ENCODE measurements around the gene IP6K1.
"Not testable (repeated sequence)": the region's sequence is repeated elsewhere in the genome, so short reads cannot be mapped to it uniquely, and the experiment has no call there.

The IP6K1 gene

GRCh38 chr3:49785565-49786356, 581 bp downstream of the IP6K1 start:
- Histone ChIP-seq H3K27me3 (no peaks in the 10 kb centered on the region), H3K4me3 (peak overlapping the region; percentile 80 to 97), H3K27ac (peak overlapping the region; percentile 94 to 99), H3K4me1 (peaks cover 0 to 55% (median 32%) of the 10 kb centered on the region in 4 donors), H3K9me3 (no peaks in the 10 kb centered on the region), H3K36me3 (peaks cover 6 to 26% (median 17%) of the 10 kb centered on the region in 3 donors)
- intact Hi-C loops (cut with DNase I; ENCODE audit: low total_unique reads): loop anchor here (10.0 kb wide), 1 partner anchor 61 kb away; the partner anchor contains the start of gene GMPPB
- no peak for TF ChIP-seq CTCF (IDR thresholded peaks at IDR 0.05)
- no peak for DNase-seq

- not testable (repeated sequence) for H3K27me3 ChIP-seq, DNase-seq, H3K9me3 ChIP-seq, H3K27ac ChIP-seq, H3K4me3 ChIP-seq
- Histone ChIP-seq H3K36me3 (peaks cover 6 to 43% (median 23%) of the 10 kb centered on the region in 3 donors), H3K4me1 (peaks cover 0 to 66% (median 40%) of the 10 kb centered on the region in 4 donors)
- intact Hi-C loops (cut with DNase I; ENCODE audit: low total_unique reads): loop anchor here (10.0 kb wide), 1 partner anchor 57 kb away; the partner anchor contains the start of gene GMPPB
Observed at GRCh38 chr3:49782277-49782676, 4.1 kb downstream of the IP6K1 start.

GRCh38 chr3:49781415-49782199, 4.7 kb downstream of the IP6K1 start:
- Histone ChIP-seq H3K27ac (no peak overlapping the region), H3K9me3 (no peaks in the 10 kb centered on the region), H3K4me3 (no peak overlapping the region), H3K36me3 (peaks cover 6 to 49% (median 30%) of the 10 kb centered on the region in 3 donors), H3K27me3 (no peaks in the 10 kb centered on the region), H3K4me1 (peaks cover 0 to 59% (median 36%) of the 10 kb centered on the region in 4 donors)
- no peak for TF ChIP-seq CTCF (IDR thresholded peaks at IDR 0.05)
- intact Hi-C loops (cut with DNase I; ENCODE audit: low total_unique reads): loop anchor here (10.0 kb wide), 1 partner anchor 57 kb away; the partner anchor contains the start of gene GMPPB
- no peak for DNase-seq

- not testable (repeated sequence) for H3K9me3 ChIP-seq, DNase-seq, H3K27ac ChIP-seq, H3K27me3 ChIP-seq, H3K4me3 ChIP-seq
- intact Hi-C loops (cut with DNase I; ENCODE audit: low total_unique reads): loop anchor here (10.0 kb wide), 1 partner anchor 56 kb away; the partner anchor contains the start of gene GMPPB
- peaks cover 0 to 59% (median 37%) of the 10 kb centered on the region in 4 donors for H3K4me1 ChIP-seq
- H3K36me3 ChIP-seq: peaks cover 6 to 49% (median 30%) of the 10 kb centered on the region in 3 donors
Observed at GRCh38 chr3:49780975-49781365, 5.4 kb downstream of the IP6K1 start.

GRCh38 chr3:49780080-49780974, 6.0 kb downstream of the IP6K1 start:
- Histone ChIP-seq H3K4me3 (no peak overlapping the region), H3K36me3 (peaks cover 6 to 52% (median 30%) of the 10 kb centered on the region in 3 donors), H3K4me1 (peaks cover 0 to 59% (median 36%) of the 10 kb centered on the region in 4 donors), H3K27ac (no peak overlapping the region), H3K9me3 (no peaks in the 10 kb centered on the region), H3K27me3 (no peaks in the 10 kb centered on the region)
- intact Hi-C loops (cut with DNase I; ENCODE audit: low total_unique reads): loop anchor here (10.0 kb wide), 1 partner anchor 56 kb away; the partner anchor contains the start of gene GMPPB
- DNase-seq: no peak
- no peak for TF ChIP-seq CTCF (IDR thresholded peaks at IDR 0.05)
